RKO (cell line): Measurements from ENCODE around the gene VPS26A.

Source experiments
- DNase-seq: peaks from one replicate; pipeline ENCODE4 v3.0.0-alpha.2; 2016; ENCODE audit warnings: low spot score

VPS26A gene

DNA sequence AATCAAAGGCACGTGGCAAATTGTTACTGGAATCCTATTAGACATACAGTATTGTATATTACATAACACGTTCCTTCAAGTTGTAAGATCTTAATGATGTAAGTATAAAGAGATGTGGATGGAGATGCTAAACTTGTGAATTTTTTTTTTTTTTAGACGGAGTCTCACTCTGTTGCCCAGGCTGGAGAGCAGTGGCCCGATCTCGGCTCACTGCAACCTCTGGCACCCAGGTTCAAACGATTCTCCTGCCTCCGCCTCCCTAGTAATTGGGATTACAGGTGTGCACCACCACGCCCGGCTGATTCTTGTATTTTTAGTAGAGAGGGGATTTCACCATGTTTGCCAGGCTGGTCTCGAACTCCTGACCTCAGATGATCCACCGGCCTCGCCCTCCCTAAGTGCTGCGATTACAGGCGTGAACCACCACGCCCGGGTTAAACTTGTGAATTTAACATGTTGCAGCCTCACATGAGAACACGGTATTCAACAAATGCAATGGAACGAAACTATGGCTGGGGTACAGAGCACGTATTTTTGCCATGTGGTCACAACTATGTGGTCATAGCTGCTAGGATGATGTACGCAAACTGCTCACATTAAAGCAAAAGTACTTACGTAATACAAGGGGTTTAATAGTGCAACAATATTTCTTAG, 55.2 kb downstream of the VPS26A start:
- peak; percentile 88 for DNase-seq

GRCh38 chr10:69179743-69180524, 56.0 kb downstream of the VPS26A start, which contains the start of gene SUPV3L1:
TSS of gene SUPV3L1 (plus strand) at chr10:69180234. CDS start at chr10:69180292, 58 bp downstream.
- DNase-seq = peak; percentile 99

DNA sequence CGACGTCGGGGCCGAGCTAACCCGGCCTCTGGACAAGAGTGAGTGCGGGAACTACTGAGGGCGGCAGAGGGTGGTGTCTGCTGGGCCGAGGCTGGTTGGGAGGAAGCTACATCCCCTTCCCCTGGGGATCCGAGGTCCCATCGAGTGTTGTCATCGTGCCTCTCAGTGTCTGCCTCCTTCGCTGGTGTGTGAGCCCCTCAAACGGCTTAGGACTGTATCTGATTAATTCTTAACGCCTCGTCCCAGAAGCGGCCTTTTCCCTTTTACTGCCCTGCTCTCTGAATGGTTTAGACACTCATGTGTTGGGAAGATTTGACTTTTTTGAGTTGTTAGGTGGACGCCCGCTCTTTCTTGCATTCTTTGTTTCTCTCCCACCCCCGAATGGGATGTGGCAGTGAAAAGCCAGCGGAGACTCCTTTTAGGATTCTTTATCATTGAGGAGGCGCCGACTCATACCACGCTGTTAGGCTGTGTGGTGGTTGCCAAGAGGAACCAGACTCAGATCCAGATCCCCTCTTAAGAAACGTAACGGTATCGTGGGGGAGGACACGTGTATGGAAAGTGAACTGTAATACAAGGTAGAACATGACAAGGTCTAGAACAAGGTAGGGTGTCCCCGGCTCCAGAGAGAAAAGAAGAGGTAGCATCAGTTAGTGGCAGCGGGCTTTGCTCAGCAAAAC, 56.7 kb downstream of the VPS26A start:
- DNase-seq = peak; percentile 74

- peak; percentile 32 for DNase-seq
Observed at GRCh38 chr10:69181433-69181832, 57.5 kb downstream of the VPS26A start.

GRCh38 chr10:69182005-69182404, 58.0 kb downstream of the VPS26A start:
- DNase-seq = no peak

GRCh38 chr10:69186524-69186923, 62.5 kb downstream of the VPS26A start:
- DNase-seq = no peak

GRCh38 chr10:69201045-69201444, 77.1 kb downstream of the VPS26A start:
- no peak for DNase-seq

DNA sequence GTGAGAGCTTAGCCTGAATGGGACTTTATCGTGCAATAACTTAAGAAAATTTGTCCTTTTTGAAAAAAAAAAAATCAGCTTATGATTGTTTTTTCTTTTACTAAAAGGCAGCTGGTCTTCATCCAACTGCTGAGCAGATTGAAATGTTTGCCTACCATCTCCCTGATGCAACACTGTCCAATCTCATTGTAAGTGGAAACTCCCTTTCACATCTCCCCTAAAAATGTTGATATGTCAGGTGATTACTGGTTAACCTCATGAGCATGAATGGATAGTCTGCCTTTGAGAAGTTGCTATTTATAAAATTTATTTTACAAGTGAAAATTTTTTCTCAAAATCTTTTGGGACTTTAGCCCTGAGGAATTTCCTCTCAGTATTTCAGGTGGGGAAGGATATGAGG, 78.4 kb downstream of the VPS26A start:
- no peak for DNase-seq

- no peak for DNase-seq
Observed at GRCh38 chr10:69208761-69209160, 84.8 kb downstream of the VPS26A start.

GRCh38 chr10:69209787-69210484, 86.0 kb downstream of the VPS26A start:
- DNase-seq = no peak

GRCh38 chr10:69211104-69211503, 87.1 kb downstream of the VPS26A start:
- no peak for DNase-seq

GRCh38 chr10:69211524-69211923, 87.5 kb downstream of the VPS26A start:
- no peak for DNase-seq

DNA sequence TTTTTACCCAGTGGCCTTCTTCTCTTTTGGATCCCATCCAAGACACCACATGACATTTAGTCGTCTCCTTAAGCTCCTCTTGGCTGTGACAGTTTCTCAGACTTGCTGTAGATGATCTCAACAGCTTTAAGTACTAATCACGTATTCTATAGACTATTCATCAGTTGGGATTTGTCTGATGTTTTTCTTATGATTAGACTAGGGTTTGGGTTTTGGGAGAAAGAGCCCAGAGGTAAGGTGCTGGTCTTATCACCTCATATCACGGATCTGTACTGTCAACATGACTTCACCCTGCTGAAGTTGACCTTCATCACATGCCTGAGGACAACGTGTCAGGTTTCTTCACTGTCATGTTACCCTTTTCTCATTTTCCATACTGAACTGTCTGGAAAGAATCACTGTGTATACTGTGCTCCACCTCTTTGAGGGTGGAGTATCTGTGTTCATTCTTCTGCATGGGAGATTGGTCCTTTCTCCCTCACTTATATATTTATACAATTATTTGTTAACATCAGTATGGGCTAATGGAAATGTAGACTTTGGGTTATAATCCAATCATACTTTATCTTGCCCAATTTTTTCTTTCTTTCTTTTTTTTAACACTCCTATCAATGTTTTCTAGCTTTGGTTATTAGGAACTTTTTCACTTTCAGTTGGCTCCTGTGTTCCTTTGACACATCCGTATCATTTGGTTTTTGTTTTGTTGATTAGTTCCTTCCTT, 89.8 kb downstream of the VPS26A start:
- no peak for DNase-seq

DNA sequence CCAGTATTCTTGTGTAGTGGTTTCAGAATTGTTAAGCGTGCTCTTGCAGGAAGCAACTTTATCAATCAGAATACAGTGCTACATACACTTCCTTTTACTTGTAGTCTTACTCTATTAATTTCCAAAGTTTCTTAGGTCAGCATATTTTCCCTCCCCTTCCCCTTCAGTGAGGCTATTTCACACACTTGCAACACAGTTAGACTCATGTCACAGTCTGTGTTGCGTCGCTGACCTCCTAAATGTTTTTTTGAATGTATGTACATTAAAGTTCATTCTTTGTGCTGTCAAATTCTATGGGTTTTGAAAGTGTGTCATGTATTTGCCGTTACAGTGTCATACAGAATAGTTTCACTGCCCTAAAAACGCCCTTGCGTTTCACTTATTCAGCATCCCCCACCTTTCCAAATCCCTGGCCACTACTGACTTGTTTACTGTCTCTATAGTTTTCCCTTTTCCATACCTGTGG, 90.7 kb downstream of the VPS26A start:
- DNase-seq = no peak

GRCh38 chr10:69215405-69216171, 91.6 kb downstream of the VPS26A start:
- no peak for DNase-seq

- DNase-seq = no peak
Observed at GRCh38 chr10:69216577-69217118, 92.7 kb downstream of the VPS26A start.

DNA sequence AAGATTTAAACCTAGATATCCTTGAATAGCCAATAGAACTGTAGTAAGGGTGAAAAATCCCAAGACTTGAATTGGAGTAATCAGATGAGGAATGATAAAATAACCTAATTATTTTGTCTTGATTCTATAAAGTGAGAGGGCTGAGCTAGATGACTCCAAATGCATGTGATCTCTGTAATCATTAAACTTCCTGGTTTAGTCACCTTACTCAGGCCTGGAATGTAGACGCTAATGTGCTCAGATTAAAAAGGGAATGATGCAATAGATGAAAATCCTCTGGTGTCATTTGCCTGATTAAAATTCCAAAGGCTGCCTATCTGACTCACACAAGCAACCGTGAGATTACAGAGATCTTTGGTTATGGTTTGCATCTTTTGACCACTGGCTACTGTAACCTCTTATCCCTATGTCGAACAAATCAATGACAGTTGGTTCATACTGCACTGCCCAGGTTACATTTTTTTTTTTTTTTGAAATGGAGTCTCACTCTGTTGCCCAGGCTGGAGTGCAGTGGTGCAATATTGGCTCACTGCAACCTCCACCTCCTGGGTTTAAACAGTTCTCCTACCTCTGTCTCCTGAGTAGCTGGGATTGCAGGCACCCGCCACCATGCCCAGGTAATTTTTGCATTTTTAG, 93.3 kb downstream of the VPS26A start:
- peak; percentile 96 for DNase-seq

- DNase-seq = no peak
Observed at GRCh38 chr10:69218831-69219230, 94.9 kb downstream of the VPS26A start.

GRCh38 chr10:69220041-69220451, 96.1 kb downstream of the VPS26A start, which contains the start of gene HKDC1:
TSS of gene HKDC1 (plus strand) at chr10:69220332. CDS start at chr10:69220436, 104 bp downstream.
- no peak for DNase-seq

DNA sequence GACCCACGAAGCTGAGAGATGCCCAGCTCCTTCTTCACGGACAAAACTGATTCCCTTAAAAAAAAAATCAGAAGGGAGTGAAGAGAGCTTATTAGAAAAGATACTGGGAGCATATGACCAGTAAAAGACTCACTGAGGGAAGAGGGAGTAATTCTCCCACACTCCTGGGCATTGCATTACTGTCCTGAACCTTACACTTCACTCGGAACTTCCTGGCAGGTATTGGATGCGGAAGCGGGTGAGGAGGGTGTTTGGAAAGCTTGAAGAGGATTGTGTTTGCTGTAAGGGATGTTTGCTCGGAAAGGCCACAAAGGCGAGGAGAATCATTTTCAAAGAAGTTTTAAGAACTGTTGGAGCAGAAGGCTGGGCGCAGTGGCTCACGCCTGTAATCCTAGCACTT, 96.5 kb downstream of the VPS26A start:
- DNase-seq = no peak
